GM19395 (cell line): ENCODE results near the gene HSPG2.
"Not testable (repeated sequence)": the region's sequence is repeated elsewhere in the genome, so short reads cannot be mapped to it uniquely, and the experiment has no call there.

Experiments
- ATAC-seq: cut with Tn5 transposase; IDR thresholded peaks from one replicate; pipeline ENCODE4 v1.9.1; 2021; ENCODE audit warnings: mild to moderate bottlenecking, moderate library complexity; ENCODE audit not compliant: unreplicated experiment

Gene HSPG2

DNA sequence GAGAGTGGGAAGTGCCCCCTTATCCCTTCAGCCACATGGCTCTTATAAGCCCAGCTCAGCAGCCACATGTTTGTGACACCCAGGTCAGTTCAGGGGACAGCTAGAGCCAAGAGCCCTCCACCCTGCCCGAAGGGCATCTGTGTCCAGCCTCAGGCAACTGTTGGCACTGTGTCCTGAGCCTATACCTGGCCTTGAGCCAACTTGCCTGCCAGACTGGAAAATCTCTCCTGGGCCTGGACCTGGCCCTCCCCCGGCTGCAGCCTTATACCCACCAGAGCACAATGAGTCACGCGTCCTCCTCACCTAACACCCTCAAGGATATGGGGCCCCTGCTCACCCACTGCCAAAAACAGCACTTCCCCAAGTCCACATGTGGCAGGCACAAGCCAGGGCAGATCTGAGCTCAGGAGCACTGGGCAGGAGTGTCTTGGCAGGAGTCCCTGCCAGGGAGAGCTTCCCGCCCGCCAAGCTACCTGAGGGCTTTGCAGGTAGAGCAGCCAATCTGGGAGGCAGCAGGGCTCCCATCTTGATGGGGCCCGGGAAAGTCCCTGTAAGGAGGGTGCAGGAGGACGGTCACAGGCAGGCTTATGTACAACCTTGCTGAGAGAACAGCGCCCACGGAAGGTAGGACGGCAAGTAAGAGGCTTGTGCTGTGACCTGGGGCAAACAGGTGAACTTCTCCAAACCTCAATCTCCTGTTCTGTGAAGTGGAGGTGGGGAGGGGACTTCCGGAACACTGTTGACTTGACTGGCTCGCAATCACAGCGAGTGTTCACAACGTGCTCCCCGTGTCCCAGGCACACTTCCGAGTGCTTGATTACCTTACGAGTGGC is 19.8 kb upstream of the HSPG2 start:
- no peak for ATAC-seq

DNA sequence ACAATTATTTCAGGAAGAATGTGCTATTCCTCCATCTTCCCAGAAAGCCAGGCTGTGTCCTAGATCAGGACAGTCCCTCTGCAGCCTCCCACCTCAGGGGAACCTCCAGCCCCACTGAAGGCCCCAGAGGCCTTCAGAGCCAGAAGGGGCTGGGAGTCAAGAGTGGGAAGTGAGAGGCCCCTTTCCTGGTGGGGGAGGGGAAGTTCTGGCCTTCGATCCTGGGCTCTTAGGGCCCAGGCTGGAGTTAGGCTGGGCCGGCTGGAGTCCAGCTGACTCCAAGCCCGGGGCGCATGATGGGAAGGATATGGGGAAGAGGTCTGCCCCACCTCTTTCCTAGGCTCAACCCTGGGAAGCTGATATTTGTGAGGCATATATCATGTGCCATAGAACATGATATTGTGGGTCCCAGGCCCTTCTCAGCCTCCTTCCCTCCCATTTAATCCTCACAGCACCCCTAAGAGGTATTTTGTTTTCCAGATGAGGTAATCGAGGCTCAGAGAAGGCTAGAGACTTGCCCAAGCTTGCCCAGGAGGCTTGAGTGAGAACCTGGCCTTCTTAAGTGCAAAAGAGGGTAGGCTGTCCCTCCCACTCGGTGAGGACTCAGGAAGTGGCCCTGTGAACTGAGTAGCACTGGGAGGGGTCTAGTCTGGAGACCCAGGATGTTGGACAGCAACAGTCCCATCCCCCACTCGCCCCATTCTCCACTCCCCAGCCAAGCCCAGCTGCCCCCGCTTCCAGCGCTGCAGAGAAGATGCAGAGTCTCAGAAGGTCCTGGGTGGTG is 18.6 kb upstream of the HSPG2 start:
- ATAC-seq: no peak

DNA sequence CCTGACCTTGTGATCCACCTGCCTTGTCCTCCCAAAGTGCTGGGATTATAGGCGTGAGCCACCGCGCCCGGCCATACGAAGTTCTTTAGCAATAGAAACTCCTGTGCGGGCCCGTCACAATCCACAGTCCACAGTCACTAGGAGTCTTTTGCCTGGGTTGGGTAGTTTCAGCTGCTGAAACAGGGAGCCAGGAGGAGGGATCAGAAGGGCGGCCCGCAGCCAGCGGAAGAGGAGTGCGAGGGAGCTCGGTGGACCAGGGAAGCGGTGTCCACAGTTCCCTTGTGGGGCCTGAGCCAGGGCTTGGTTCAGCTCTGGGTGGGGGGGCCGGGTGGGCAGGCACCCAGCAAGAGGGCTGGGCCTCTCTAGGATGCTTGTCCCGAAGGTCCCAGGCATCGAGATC is 17.9 kb upstream of the HSPG2 start:
- no peak for ATAC-seq

DNA sequence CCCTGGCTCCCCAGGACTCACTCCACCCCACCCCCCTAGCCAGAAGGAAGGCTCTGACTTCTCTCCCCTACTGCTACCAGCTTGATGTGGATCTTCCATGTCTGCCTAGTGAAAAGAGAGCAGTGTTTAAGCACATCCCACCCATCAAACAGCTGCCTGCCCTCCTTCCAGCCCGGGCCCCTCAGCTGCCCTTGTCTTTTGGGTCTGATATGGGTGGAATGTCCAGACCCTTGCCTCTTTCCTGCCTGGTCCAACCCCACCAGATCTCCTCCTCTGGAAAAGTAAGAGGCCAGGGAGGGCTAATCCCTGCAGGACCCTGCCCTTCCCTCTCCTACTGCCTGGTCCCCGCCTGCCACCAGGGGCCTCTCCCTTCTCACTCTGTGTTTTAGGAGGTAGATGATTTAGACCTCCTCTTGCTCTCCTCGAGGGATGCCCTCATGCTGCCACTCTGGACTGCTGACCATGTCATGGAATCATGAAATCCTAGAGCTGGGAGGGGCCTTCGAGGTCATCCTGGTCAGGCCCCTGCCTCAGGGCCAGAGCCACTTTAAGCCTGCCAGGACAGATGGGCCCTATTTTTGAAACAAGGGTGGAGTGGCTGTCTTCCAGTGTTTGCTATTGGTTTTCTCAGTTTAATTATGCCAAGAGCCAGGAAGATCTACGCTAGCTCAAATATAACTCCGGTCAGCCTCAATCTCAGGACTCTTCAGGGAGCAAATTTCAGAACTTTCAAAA is 15.8 kb upstream of the HSPG2 start:
- no peak for ATAC-seq

DNA sequence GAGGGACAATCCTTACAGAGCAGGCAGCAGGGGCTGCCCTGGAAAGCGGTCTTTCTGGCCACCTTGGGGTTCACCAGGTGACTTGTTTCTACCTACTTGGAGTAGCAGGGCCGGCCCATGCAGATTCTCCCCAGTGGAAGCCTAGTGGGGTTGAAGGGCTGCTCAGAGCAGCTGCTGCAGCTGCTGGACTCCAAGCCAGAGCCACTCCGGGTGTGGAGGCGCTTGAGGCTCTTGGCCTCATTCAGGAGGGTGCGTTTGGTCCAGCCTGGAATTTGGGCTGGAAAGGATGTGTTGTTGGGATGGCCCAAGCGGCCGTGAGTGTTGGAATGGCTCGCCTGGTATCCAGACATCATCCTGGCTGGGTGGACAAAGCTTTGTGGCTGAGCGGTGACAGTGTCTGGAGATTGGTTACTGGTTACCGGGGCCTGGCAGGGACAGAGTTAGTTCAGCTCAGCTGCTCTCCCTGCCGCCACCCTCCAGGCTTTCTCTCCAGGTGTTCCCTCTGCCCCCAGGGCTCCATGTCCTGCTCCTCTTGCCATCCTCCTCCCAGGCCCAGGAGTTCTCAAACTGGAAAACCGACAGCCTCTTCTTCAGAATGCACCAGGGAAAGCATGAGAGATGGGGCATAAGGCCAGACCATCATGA is 14.2 kb upstream of the HSPG2 start:
- no peak for ATAC-seq

DNA sequence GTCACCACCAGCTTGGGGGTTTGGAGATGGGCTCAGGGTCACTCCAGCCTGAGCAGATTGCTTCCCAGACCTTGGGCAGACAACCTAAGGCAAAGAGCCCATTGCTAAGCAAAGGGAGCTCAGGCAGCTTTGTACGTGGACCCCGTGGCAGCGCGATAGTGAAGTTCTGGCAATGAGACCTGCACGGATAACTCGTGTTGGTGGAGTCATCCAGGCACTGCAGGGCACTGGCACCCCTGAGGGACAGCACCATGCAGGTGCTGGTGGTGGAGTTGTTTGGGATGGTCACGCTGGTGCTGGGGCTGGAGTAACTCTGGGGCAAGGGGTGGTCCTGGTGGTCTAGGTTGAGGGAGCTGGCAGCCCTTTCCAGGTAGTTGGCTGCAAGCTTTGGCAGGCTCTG is 13.6 kb upstream of the HSPG2 start:
- no peak for ATAC-seq

DNA sequence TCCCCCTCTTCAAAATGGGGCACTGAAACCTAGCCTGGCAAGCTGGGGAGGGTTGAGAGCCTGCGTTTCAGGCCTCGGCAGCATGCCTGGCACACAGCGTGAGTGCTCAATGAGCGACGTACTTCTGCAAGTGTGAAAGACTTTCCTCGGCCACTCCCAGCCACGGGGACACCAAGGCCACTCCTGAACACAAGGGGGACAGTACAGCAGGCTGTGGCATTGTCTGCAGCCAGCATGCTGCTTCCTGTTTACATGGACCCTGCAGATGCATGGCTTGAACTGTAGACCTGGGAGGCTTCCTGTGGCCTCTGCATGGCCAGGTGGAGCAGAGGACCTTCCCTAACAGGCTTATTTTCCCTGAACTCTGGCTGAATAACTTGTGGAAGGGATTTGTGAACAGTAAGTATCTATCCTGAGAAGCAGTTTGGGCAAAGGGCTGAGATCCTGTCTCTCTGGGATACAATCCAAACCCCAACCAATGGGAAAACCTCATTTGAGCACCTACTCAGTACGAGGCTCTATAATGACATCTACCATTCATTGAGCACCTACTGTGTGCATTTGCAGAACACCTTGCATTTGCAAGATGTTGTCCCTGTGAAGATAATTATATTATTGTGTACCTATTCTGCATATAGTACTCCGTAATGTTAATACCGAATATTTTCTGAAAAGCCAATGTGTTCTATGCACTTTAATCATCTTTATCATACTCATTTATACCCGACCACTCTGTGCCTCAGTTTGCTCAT is 9.9 kb upstream of the HSPG2 start:
- ATAC-seq: no peak

DNA sequence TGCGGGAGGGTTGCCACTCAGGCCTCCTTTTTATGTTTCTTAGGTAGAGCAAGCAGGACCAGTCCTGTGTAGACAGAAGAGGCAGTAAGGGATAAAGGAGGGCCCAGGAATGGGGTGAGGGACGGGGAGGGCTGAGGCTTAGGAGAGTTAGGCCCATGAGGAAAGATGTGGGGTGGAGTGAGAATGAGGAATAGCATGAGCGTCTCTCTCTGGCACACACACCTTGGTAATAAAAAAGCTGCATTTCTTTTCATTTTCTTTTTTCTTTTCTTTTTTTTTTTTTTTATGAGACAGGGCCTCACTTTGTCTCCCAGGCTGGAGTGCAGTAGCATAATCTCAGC is 7.6 kb upstream of the HSPG2 start:
- ATAC-seq: no peak

DNA sequence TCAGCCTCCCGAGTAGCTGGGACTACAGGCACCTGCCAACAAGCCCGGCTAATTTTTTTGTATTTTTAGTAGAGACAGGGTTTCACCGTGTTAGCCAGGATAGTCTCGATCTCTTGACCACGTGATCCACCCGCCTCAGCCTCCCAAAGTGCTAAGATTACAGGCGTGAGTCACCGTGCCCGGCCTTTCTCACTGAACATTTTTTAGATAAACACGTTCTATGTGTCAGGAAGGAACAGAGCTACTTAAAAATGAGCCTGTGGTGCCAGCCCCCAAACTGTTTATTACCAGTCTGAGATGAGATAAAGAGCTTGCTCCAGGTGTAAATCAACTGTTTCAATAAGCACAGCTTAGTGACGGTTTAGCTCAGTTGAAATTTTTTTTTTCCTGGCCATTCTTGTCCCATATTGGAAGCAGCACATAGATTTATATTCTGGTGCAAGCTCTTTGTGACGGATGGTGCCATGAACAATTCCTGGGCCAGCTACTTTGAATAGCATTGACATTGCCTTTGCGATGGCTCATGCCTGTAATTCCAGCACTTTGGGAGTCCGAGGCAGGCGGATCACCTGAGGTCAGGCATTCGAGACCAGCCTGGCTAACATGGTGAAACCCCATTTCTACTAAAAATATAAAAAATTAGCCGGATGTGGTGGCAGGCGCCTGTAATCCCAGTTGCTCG is 6.0 kb upstream of the HSPG2 start:
- not testable (repeated sequence) for ATAC-seq

DNA sequence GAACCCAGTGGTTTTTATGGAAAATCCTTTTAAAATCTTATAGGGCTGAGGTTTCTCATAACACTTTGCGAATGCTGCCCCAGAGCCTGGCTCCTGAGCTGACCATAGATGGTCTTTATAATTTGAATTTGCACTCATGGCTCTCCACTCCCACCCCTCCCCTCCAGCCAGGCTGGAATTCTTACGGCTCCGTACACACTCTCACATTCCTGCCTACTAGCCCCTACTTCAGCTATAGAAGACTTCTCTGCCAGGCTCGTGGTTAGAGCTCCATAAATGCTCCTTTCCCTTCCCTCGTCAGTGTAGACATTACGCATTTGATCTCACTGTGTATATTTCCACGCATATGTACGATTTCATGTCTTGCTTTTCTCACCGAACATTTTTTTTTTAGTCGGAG is 5.4 kb upstream of the HSPG2 start:
- no peak for ATAC-seq

DNA sequence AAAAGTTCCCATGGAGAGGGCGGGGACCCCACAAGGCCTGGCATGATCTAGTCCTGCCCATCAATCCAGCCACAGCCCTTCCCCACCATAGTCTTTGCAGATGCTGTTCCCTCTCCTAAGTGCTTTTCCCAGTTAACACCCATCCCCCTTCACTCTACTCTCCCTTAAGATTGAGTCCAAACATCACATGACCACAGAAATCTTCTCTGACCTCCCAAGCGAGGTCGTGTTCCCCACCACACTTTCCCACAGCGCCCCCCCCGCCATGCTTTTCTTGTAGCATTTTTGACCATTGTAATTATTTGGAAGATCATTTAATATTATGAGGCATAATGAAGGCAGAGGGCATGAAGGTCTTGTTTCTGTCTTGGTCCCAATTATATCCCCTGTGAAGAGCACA is 4.3 kb upstream of the HSPG2 start:
- ATAC-seq: no peak

DNA sequence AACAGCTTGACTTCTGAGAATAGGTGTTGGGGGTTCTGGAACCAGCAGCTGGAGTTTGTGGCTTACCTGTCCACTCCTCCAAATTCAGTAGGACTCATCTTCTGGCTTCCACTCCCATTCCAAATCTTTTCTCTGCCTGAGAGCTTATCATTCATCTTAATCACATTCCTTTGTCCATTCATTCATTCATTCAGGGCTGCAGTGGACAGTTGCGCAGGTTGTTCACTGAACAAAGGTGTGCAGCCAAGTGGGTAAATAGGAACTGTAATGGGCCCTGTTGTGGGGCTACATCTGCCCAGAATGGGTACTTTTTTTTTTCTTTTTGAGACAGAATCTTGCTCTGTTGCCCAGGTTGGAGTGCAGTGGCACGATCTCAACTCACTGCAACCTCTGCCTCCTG is 3.4 kb upstream of the HSPG2 start:
- no peak for ATAC-seq

DNA sequence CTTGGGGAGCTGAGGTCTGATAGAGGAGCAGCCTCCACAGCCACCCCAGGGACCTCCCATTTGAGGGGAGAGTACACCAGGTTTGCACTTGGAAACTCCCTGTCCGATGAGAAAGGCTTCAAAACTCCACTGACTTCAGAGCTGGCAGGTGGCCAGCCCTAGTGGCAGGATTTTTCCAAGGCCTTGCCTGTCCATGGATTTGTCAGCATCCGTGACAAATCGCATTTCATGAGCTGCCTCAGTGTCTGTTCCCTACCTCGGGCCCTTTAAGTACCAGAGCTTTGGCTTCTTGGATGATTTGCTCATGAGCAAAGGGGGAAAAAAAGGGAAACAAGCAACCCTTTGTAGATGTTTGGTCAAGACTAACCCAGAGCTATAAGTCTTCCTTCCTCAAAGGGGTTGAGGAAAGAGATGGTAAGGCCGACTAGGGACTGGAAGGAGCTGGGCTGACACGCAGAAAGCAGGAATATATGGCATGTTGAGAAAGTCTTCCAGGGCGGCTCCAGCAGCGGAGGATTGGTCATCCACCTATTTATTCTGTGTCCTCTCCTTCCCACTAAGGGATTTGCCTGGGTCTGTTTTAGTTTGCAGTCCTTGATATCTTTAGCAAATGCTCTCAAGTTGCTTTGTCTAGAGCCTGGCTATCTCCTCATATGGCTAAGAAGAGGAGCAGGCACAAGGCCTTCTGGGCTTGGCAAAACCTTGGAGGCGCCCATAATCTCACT is 2.7 kb upstream of the HSPG2 start:
- no peak for ATAC-seq

DNA sequence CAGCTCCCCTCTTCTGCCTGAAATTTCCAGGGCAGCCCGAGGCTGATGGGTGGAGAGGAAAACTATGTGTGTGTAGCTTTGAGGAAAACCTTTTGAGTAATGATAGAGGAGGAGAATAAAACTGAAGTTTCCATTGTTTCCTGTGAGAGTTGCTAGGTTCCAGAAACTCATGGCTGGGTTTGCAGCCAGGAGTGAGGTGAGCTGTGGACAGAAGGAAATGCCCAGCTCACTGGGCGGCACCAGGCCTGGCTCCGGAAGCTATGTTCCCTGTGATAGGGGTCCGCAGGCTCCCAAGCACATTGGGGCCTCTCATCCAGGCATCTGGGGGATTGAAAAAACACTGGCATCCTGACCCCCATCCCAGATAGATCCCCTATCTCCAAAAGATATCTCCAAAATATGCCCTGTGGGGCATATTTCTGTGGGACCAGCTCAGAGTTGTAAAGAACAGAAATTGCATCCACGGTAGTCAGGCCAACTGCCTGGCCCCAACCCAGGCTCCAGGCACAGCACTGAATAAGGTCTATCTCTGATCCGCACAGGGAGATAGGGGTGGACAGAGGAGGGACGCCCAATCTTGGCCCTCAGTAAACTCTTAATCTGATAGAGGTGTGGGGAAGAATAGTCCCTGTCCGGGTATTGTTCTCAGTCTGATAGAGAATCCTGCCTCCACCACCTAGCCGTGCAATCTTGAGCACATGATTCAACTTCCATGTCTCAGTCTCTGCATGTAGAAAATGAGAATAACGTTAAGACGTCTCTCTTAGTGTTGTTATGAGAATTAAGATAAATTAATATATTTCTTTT is 1.8 kb upstream of the HSPG2 start:
- ATAC-seq: no peak

DNA sequence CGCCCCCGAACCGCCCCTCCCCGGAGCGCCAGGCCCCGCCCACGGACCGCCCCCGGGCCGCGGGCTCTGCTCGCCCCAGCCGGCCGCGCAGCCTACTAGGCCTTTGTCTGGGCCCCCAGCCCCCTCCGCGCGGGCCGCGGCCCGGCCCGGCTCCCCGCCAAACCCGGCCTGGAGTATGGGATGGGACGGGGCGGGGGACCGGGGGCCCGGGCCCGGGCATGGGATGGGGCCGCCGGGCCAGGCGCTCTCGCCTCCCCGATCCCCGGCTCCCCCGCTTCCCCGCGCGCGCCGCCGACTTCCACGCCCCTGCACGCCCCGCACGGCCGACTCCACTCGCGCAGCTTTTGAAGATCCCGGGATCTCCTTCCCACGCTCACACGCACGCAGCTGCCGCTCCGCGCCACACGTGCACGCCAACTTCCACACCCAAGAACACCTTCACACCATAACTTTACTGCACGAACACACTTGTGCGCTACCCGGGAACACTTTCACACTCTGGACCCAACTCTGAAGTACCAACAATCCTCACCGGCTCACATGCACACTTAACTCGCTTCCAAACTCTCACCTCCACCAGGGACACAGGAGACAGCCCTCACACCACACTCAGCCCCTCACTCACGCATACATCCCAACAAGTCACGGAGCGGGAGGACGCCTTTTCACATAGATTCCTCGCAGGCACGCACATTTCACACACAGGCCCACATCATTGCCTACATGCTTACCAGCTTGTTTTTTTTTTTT is 437 bp upstream of the HSPG2 start:
- ATAC-seq: no peak

DNA sequence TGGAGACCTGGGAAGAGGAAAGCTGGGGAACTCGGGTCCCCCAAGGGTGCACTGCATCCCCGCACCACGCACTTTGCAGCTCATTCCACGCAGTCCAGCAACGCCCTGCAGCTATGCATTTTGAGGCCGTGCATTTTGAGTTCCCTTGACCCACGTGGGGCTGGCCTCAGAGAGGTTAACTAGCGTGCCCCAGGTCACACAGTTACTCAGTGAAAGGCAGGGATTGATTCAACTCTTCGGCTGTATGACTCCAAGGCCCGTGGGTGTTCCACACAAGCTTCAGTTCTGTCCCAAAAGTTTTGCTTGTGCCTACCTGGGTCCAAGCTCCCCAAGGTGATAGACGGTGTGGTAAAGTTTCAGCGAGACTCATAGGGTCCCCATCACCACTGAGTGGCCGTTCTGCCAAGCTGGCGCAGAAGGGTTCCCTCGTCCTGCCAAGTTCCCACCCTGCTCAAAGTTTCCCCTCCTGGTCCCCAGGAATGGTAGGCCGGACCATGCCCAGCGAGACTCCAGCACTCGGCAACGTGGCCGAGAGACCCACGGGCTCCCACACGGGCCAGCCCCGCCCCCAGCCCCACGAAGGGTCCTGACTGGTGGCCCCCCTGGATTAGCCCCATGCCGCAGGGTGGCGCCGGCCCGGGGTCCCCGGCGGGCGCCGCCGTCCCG is 611 bp downstream of the HSPG2 start:
- no peak for ATAC-seq

DNA sequence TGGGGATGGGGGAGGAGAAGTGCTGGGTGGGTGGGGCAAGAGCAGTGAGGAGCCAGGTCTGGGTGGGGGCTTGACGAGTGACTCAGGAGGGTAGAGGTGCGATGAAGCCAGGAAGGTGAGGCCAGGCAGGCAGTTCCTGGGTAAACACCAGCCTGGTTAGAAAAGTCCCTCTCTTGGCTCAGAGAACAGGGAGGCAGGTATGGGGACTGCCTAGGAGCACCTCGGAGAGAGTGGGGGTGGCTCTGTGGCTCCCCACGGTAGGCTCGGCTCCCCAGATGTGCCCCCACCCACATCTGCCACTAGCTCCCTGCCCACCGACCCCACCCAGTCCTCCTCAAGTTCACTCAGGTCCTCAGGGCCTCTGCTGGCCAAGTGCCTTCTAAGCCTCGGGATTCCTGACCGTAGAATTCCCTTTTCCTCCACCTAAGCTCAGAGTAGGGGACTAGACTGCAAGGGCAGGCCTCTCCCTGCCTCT is 1.2 kb downstream of the HSPG2 start:
- ATAC-seq: no peak
